ENCODE results near the gene SEPTIN2. TPM values are rescaled to one million over a fixed set of nuclear protein-coding genes. Genes with fewer than 3 reads are reported as not detected.

Gene SEPTIN2
- total and polyA plus RNA-seq, 2 donors from 2014 or later = 187 to 435 TPM

GRCh38 chr2:241273210-241274020 lies 42.3 kb upstream of the SEPTIN2 start:
- TF ChIP-seq CTCF (IDR thresholded peaks at IDR 0.05; ENCODE audit: borderline replicate concordance, extremely low read depth, insufficient read depth) = no peak
- no peaks in the 10 kb centered on the region for H3K9me3 ChIP-seq (ENCODE audit: control insufficient read depth in 2 of 3, insufficient read depth in 1 of 3, low read length in 3 of 3)
- no peak for FAIRE-seq
- H3K4me3 ChIP-seq (ENCODE audit: low read length in 3 of 3) = peak overlapping the region; percentile 57 to 72 (median 63)
- H3K27me3 ChIP-seq (ENCODE audit: control insufficient read depth, insufficient read depth, low read length) = no peaks in the 10 kb centered on the region
- H3K36me3 ChIP-seq (ENCODE audit: control insufficient read depth in 2 of 3, insufficient read depth in 3 of 3, low read length in 3 of 3) = no peaks in the 10 kb centered on the region
- peak overlapping the region; percentile 23 to 67 (median 44) for H3K9ac ChIP-seq (ENCODE audit: low read length in 3 of 3)
- DNase-seq = peak in 1 of 5 donors; percentile 50
- peak overlapping the region in 1 of 2 donors; percentile 65 for H3K27ac ChIP-seq (ENCODE audit: low read depth in 2 of 2, low read length in 2 of 2)
- intact Hi-C loops (cut with DNase I) = no loop called here
- peaks cover 0 to 26% (median 15%) of the 10 kb centered on the region in 3 donors for H3K4me1 ChIP-seq (ENCODE audit: control insufficient read depth in 2 of 3, insufficient read depth in 2 of 3, low read depth in 1 of 3, low read length in 3 of 3)

- TF ChIP-seq CTCF (IDR thresholded peaks at IDR 0.05; ENCODE audit: borderline replicate concordance, extremely low read depth, insufficient read depth) = no peak
- DNase-seq = no peak
- intact Hi-C loops (cut with DNase I) = no loop called here
- no peaks in the 10 kb centered on the region for H3K27me3 ChIP-seq (ENCODE audit: control insufficient read depth, insufficient read depth, low read length)
- no peak overlapping the region for H3K4me3 ChIP-seq (ENCODE audit: low read length in 3 of 3)
- no peak overlapping the region for H3K9ac ChIP-seq (ENCODE audit: low read length in 3 of 3)
- H3K9me3 ChIP-seq (ENCODE audit: control insufficient read depth in 2 of 3, insufficient read depth in 1 of 3, low read length in 3 of 3) = no peaks in the 10 kb centered on the region
- no peaks in the 10 kb centered on the region for H3K36me3 ChIP-seq (ENCODE audit: control insufficient read depth in 2 of 3, insufficient read depth in 3 of 3, low read length in 3 of 3)
- H3K27ac ChIP-seq (ENCODE audit: low read depth in 2 of 2, low read length in 2 of 2) = no peak overlapping the region
- peaks cover 0 to 22% (median 15%) of the 10 kb centered on the region in 3 donors for H3K4me1 ChIP-seq (ENCODE audit: control insufficient read depth in 2 of 3, insufficient read depth in 2 of 3, low read depth in 1 of 3, low read length in 3 of 3)
- no peak for FAIRE-seq
These were observed 41.6 kb upstream of the SEPTIN2 start for GRCh38 chr2:241274127-241274526.

- FAIRE-seq = no peak
- Histone ChIP-seq H3K9me3 (ENCODE audit: control insufficient read depth in 2 of 3, insufficient read depth in 1 of 3, low read length in 3 of 3) (no peaks in the 10 kb centered on the region), H3K4me3 (ENCODE audit: low read length in 3 of 3) (no peak overlapping the region), H3K9ac (ENCODE audit: low read length in 3 of 3) (no peak overlapping the region), H3K36me3 (ENCODE audit: control insufficient read depth in 2 of 3, insufficient read depth in 3 of 3, low read length in 3 of 3) (no peaks in the 10 kb centered on the region), H3K4me1 (ENCODE audit: control insufficient read depth in 2 of 3, insufficient read depth in 2 of 3, low read depth in 1 of 3, low read length in 3 of 3) (peaks cover 0 to 13% (median 9%) of the 10 kb centered on the region in 3 donors), H3K27ac (ENCODE audit: low read depth in 2 of 2, low read length in 2 of 2) (no peak overlapping the region), H3K27me3 (ENCODE audit: control insufficient read depth, insufficient read depth, low read length) (no peaks in the 10 kb centered on the region)
- DNase-seq = no peak
- intact Hi-C loops (cut with DNase I) = no loop called here
- no peak for TF ChIP-seq CTCF (IDR thresholded peaks at IDR 0.05; ENCODE audit: borderline replicate concordance, extremely low read depth, insufficient read depth)
These were observed 40.2 kb upstream of the SEPTIN2 start for GRCh38 chr2:241275504-241275903.
